ENCODE results near the gene CTIF. TPM values are rescaled to one million over a fixed set of nuclear protein-coding genes. Genes with fewer than 3 reads are reported as not detected.

Gene CTIF
- total and polyA plus RNA-seq, 4 donors = 12.2 to 45.7 (median 32.6) TPM

- DNase-seq = no peak
- ATAC-seq (ENCODE audit: insufficient read depth, low FRiP score) = no peak
Observed at GRCh38 chr18:48874233-48874632, 335.4 kb downstream of the CTIF start.

DNA sequence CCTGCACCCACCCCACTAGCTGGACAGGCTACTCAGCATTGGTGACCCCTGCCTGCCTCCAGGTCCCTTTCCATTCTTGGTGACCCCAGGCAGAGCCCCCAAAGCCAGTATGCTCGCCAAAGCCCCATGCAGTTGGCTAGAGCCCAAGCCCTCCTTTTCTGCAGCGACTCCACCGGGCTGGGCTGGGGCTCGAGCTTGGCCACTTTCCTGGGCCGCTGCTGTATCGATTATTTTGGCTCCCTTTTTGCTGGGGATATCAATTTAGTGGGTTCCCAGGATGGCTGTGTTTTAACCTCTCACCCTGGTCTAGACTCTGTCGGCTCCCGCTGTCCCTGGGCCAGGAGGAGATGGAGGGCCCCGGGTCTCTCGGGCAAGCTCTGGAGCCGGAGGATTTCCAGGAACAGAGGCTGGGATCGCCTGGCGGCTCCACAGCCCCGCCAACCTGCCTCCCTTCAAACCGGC, 335.9 kb downstream of the CTIF start:
- no peak for DNase-seq
- no peak overlapping the region for H3K27ac ChIP-seq (ENCODE audit: low read depth in 1 of 2, low read length in 1 of 2)
- H3K36me3 ChIP-seq (ENCODE audit: control insufficient read depth in 4 of 4, insufficient read depth in 4 of 4, low read length in 4 of 4) = no peaks in the 10 kb centered on the region
- no peak overlapping the region for H3K9ac ChIP-seq (ENCODE audit: insufficient read depth in 1 of 2, low read length in 2 of 2)
- no peaks in the 10 kb centered on the region for H3K27me3 ChIP-seq (ENCODE audit: control insufficient read depth in 3 of 3, insufficient read depth in 3 of 3, low read length in 2 of 3)
- H3K4me1 ChIP-seq (ENCODE audit: control insufficient read depth in 5 of 5, insufficient read depth in 5 of 5, low read length in 5 of 5) = peaks cover 0 to 13% (median 5%) of the 10 kb centered on the region in 5 donors
- TF ChIP-seq, protein P1, sequence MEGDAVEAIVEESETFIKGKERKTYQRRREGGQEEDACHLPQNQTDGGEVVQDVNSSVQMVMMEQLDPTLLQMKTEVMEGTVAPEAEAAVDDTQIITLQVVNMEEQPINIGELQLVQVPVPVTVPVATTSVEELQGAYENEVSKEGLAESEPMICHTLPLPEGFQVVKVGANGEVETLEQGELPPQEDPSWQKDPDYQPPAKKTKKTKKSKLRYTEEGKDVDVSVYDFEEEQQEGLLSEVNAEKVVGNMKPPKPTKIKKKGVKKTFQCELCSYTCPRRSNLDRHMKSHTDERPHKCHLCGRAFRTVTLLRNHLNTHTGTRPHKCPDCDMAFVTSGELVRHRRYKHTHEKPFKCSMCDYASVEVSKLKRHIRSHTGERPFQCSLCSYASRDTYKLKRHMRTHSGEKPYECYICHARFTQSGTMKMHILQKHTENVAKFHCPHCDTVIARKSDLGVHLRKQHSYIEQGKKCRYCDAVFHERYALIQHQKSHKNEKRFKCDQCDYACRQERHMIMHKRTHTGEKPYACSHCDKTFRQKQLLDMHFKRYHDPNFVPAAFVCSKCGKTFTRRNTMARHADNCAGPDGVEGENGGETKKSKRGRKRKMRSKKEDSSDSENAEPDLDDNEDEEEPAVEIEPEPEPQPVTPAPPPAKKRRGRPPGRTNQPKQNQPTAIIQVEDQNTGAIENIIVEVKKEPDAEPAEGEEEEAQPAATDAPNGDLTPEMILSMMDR (IDR thresholded peaks at IDR 0.05; ENCODE audit: control extremely low read depth, extremely low read depth) = no peak
- ATAC-seq (ENCODE audit: insufficient read depth, low FRiP score) = no peak
- WGBS, 2 donors = 93 to 97% methylated on average over 15 of the region's 15 CpGs
- no peaks in the 10 kb centered on the region for H3K9me3 ChIP-seq (ENCODE audit: control insufficient read depth in 4 of 4, insufficient read depth in 3 of 4, low read length in 3 of 4)
- H3K4me3 ChIP-seq = no peak overlapping the region

More at GRCh38 chr18:48874233-48874632, 335.4 kb downstream of the CTIF start:
- no peak overlapping the region for H3K9ac ChIP-seq (ENCODE audit: insufficient read depth in 1 of 2, low read length in 2 of 2)
- peaks cover 0 to 13% (median 5%) of the 10 kb centered on the region in 5 donors for H3K4me1 ChIP-seq (ENCODE audit: control insufficient read depth in 5 of 5, insufficient read depth in 5 of 5, low read length in 5 of 5)
- H3K4me3 ChIP-seq = no peak overlapping the region
- H3K9me3 ChIP-seq (ENCODE audit: control insufficient read depth in 4 of 4, insufficient read depth in 3 of 4, low read length in 3 of 4) = no peaks in the 10 kb centered on the region
- no peaks in the 10 kb centered on the region for H3K27me3 ChIP-seq (ENCODE audit: control insufficient read depth in 3 of 3, insufficient read depth in 3 of 3, low read length in 2 of 3)
- H3K36me3 ChIP-seq (ENCODE audit: control insufficient read depth in 4 of 4, insufficient read depth in 4 of 4, low read length in 4 of 4) = no peaks in the 10 kb centered on the region
- TF ChIP-seq, protein P1 (IDR thresholded peaks at IDR 0.05; ENCODE audit: control extremely low read depth, extremely low read depth) = no peak
- no peak overlapping the region for H3K27ac ChIP-seq (ENCODE audit: low read depth in 1 of 2, low read length in 1 of 2)
- WGBS, 2 donors = 83 to 94% methylated on average over 5 of the region's 5 CpGs

DNA sequence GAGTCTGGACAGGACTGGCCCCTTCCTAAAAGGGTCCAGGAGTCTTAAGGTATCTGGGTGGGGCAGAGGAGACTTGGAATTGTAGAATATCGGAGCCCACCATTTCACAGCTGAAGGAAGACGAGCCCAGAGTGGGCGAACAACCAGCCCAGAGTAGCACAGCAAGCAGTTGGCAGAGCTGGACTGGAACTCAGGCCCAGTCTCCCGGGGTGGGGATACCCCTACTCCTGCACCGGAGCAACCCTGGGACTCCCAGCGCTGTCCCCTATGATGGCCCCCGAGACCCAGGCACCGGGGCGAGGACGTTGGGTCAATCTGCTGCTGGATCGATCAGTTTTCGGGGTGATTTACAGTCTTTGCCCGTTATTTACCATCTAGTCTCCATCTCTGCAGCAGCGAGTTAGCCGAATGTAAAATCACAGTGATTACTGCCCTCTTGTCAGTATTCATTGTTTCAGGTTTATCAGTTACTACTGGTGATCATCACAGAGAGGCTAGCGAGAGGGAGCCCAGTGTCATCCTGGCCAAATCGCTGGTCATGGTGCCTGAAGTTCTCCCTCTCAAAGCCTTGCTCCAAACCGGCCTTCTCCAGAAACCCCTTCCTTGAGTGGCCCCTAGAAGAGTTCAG, 336.6 kb downstream of the CTIF start:
- Histone ChIP-seq H3K27me3 (ENCODE audit: control insufficient read depth in 3 of 3, insufficient read depth in 3 of 3, low read length in 2 of 3) (no peaks in the 10 kb centered on the region), H3K9me3 (ENCODE audit: control insufficient read depth in 4 of 4, insufficient read depth in 3 of 4, low read length in 3 of 4) (no peaks in the 10 kb centered on the region), H3K36me3 (ENCODE audit: control insufficient read depth in 4 of 4, insufficient read depth in 4 of 4, low read length in 4 of 4) (no peaks in the 10 kb centered on the region), H3K4me1 (ENCODE audit: control insufficient read depth in 5 of 5, insufficient read depth in 5 of 5, low read length in 5 of 5) (peaks cover 0 to 15% (median 5%) of the 10 kb centered on the region in 5 donors), H3K9ac (ENCODE audit: insufficient read depth in 1 of 2, low read length in 2 of 2) (no peak overlapping the region), H3K27ac (ENCODE audit: low read depth in 1 of 2, low read length in 1 of 2) (no peak overlapping the region), H3K4me3 (no peak overlapping the region)
- WGBS, 2 donors = 91 to 94% methylated on average over 18 of the region's 18 CpGs
- TF ChIP-seq, protein P1 (IDR thresholded peaks at IDR 0.05; ENCODE audit: control extremely low read depth, extremely low read depth) = no peak
- ATAC-seq (ENCODE audit: insufficient read depth, low FRiP score) (no peak), DNase-seq (no peak)
